NCI-H2107 (cell line): Measurements from ENCODE around the gene AEBP2.

Experiments used
- DNase-seq: peaks from one replicate; lab custom pipeline; 2025; lab: John Stamatoyannopoulos, UW

The AEBP2 gene

DNA sequence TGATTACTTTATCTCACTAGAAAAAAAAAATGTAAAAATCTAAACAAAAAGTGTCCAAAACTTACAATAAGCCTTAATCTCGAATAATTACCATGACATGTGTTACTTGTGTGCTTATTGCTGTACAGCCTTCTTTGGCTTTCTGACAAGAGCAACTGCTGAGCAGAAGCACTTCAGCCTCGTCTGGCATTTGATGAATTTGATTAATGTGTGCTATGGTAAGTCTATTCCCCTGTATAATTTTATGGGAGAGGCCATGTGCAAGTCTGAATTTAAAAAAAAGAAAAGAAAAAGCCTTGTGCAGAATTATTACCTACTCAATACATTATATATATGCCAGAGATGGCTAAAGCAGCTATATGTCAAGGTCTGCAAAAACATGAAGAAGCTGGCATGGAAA is 113.9 kb downstream of the AEBP2 start:
- DNase-seq, result no peak

DNA sequence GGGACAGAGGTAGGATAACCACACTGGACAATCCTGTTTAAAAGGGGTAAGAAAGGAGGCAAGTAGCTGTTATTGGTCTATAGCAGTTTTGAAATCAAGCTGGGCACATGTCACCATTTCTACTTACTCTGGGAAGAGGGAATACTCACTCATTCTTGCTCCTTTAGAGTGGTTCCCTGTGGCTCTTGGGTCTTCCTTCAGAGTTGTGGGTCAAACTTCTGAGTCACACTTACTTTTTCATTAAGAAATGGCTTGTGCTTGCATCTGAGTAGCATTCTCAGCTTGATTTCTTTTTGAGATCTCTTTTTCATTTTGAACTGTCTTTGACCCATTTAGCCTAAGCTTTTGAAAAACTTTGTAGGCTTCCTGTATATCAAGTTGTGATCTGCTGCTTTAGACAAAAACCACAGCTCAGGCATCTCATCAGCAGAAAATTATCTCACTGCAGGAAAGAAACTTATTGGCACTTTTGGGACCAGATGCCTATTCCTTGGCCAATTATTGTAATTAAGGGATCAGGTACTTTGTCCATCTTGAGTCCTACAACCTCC is 122.2 kb downstream of the AEBP2 start:
- DNase-seq, result no peak
